Hepatocyte (in vitro differentiated cells): ENCODE data around the gene AQP1. TPM values are rescaled to one million over a fixed set of nuclear protein-coding genes. Genes with fewer than 3 reads are reported as not detected.

Experiments
- DNase-seq: peaks from one replicate; pipeline ENCODE4 v3.0.0-alpha.2; 2016; ENCODE audit warnings: low spot score
- H2AFZ ChIP-seq: fragments of 200-600 bp; sonication (generic); 2 replicates; pipeline ENCODE4 v1.6.0; 2016; ENCODE audit warnings: antibody characterized with exemption, mild to moderate bottlenecking
- H3K27ac ChIP-seq: fragments of 200-600 bp; sonication (generic); 2 replicates; pipeline ENCODE4 v1.5.1; 2016; ENCODE audit warnings: mild to moderate bottlenecking
- H3K27me3 ChIP-seq: fragments of 200-600 bp; sonication (generic); 2 replicates; pipeline ENCODE4 v1.6.1; 2016
- H3K36me3 ChIP-seq: fragments of 200-600 bp; sonication (generic); replicated peaks from 2 replicates; pipeline ENCODE4 v1.5.1; 2016; ENCODE audit warnings: low read depth; ENCODE audit not compliant: insufficient read depth
- H3K4me1 ChIP-seq: fragments of 200-600 bp; sonication (generic); 2 replicates; pipeline ENCODE4 v1.5.1; 2016; ENCODE audit warnings: mild to moderate bottlenecking, moderate library complexity; ENCODE audit not compliant: insufficient read depth
- H3K4me2 ChIP-seq: fragments of 200-600 bp; sonication (generic); 2 replicates; pipeline ENCODE4 v1.6.0; 2016
- H3K4me3 ChIP-seq: fragments of 200-600 bp; sonication (generic); 2 replicates; pipeline ENCODE4 v1.5.1; 2016; ENCODE audit warnings: mild to moderate bottlenecking
- H3K79me2 ChIP-seq: fragments of 200-600 bp; sonication (generic); 2 replicates; pipeline ENCODE4 v1.6.0; 2017; ENCODE audit warnings: mild to moderate bottlenecking
- H3K9me2 ChIP-seq: fragments of 200-600 bp; sonication (generic); replicated peaks from 2 replicates; pipeline ENCODE4 v1.6.0; 2017; ENCODE audit warnings: mild to moderate bottlenecking; ENCODE audit not compliant: insufficient read depth
- H3K9me3 ChIP-seq: fragments of 200-600 bp; sonication (generic); 2 replicates; pipeline ENCODE4 v1.5.1; 2016; ENCODE audit warnings: low read depth, mild to moderate bottlenecking
- H4K20me1 ChIP-seq: fragments of 200-600 bp; sonication (generic); 2 replicates; pipeline ENCODE4 v1.6.0; 2016; ENCODE audit warnings: mild to moderate bottlenecking; ENCODE audit not compliant: insufficient read depth, poor library complexity, severe bottlenecking
- CTCF ChIP-seq: fragments of 200-600 bp; sonication (generic); IDR thresholded peaks from 2 replicates; pipeline ENCODE4 v1.5.1; 2016; ENCODE audit warnings: antibody characterized with exemption, mild to moderate bottlenecking; ENCODE audit not compliant: poor library complexity
- EZH2 ChIP-seq: fragments of 200-600 bp; sonication (generic); IDR thresholded peaks from 2 replicates; pipeline ENCODE4 v1.6.1; 2016; ENCODE audit warnings: antibody characterized with exemption, mild to moderate bottlenecking, borderline replicate concordance
- EZH2phosphoT487 ChIP-seq: fragments of 200-600 bp; sonication (generic); IDR thresholded peaks from one replicate; pipeline ENCODE4 v1.6.1; 2018; ENCODE audit warnings: antibody characterized with exemption, mild to moderate bottlenecking, low read depth, moderate library complexity; ENCODE audit not compliant: unreplicated experiment, severe bottlenecking
- WGBS: methylation state at CpG from one replicate; pipeline ENCODE4 v1.1.6; 2016; ENCODE audit warnings: low lambda C conversion rate; ENCODE audit errors: missing lambda C conversion rate; 5-methylcytosine and 5-hydroxymethylcytosine counted together
- polyA plus RNA-seq: library from polyadenylated mRNA; unstranded; fragments of >200 nt; fragmentation: Nextera tagmentation; extraction: Ambion mirVana; gene quantifications from 2 replicates; pipeline ENCODE4 v1.2.1, GENCODE V29; 2016
- total RNA-seq: library from RNA; depleted of rRNA; stranded (reverse); fragments of >200 nt; gene quantifications from 2 replicates; pipeline ENCODE4 v1.2.3, GENCODE V29; 2014

AQP1 gene
- total and polyA plus RNA-seq, 2 experiments from 2014 or later = 124 to 183 TPM

DNA sequence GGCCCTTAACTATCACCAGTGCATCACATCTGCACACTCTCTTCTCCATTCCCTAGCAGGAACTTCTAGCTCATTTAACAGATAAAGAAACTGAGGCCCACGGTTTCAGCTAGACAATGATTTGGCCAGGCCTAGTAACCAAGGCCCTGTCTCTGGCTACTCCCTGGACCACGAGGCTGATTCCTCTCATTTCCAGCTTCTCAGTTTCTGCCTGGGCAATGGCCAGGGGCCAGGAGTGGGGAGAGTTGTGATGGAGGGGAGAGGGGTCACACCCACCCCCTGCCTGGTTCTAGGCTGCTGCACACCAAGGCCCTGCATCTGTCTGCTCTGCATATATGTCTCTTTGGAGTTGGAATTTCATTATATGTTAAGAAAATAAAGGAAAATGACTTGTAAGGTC, 13.5 kb downstream of the AQP1 start:
- DNase-seq = no peak
- Histone ChIP-seq H3K27me3 (no peaks in the 10 kb centered on the region), H3K4me1 (peaks cover 3% of the 10 kb centered on the region), H3K36me3 (no peaks in the 10 kb centered on the region), H3K4me2 (no peak overlapping the region), H3K79me2 (no peaks in the 10 kb centered on the region), H2AFZ (no peak overlapping the region), H3K9me2 (no peaks in the 10 kb centered on the region), H3K27ac (no peak overlapping the region), H3K4me3 (no peak overlapping the region), H3K9me3 (no peaks in the 10 kb centered on the region), H4K20me1 (no peaks in the 10 kb centered on the region)
- TF ChIP-seq EZH2 (no peak), EZH2phosphoT487 (no peak), CTCF (no peak)
- 80% methylated on average over 2 of the region's 2 CpGs for WGBS

DNA sequence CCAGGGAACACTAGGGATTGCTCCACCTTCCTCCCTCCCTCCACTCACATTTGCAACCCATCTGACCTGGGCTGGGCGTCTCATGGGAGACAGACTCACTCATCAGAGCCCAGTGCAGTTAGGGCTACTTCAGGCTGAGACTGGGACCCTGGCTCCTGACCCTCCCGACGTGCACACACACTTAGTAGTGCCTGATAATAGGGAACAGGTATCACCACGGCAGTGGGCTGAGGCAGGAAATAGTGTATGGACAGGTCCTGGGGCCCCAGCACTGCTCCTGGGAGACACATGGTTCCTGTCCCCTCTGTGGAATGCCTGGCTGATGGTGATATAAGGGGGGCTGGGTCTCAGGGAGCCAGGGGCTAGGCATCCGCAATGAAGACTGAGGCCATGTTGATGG, 14.3 kb downstream of the AQP1 start:
- 85% methylated on average over 5 of the region's 5 CpGs for WGBS
- no peak for DNase-seq
- Histone ChIP-seq H2AFZ (no peak overlapping the region), H3K79me2 (no peaks in the 10 kb centered on the region), H3K9me2 (no peaks in the 10 kb centered on the region), H3K4me1 (peaks cover 6% of the 10 kb centered on the region), H3K9me3 (no peaks in the 10 kb centered on the region), H3K27ac (no peak overlapping the region), H3K36me3 (no peaks in the 10 kb centered on the region), H3K4me2 (no peak overlapping the region), H3K27me3 (no peaks in the 10 kb centered on the region), H4K20me1 (no peaks in the 10 kb centered on the region), H3K4me3 (no peak overlapping the region)
- no peak for TF ChIP-seq EZH2phosphoT487
- no peak for TF ChIP-seq EZH2

- Histone ChIP-seq H3K4me3 (no peak overlapping the region), H3K27me3 (no peaks in the 10 kb centered on the region), H3K9me3 (no peaks in the 10 kb centered on the region), H3K36me3 (no peaks in the 10 kb centered on the region), H4K20me1 (no peaks in the 10 kb centered on the region), H3K9me2 (no peaks in the 10 kb centered on the region), H2AFZ (no peak overlapping the region), H3K4me2 (no peak overlapping the region), H3K27ac (no peak overlapping the region), H3K4me1 (peaks cover 7% of the 10 kb centered on the region), H3K79me2 (no peaks in the 10 kb centered on the region)
- no peak for TF ChIP-seq CTCF
- TF ChIP-seq EZH2 = no peak
- TF ChIP-seq EZH2phosphoT487 = no peak
- 83% methylated on average over 5 of the region's 5 CpGs for WGBS
- no peak for DNase-seq
Measured at GRCh38 chr7:30926313-30926712, 14.7 kb downstream of the AQP1 start.

- WGBS = 88% methylated on average over 3 of the region's 3 CpGs
- DNase-seq = peak; percentile 3
- no peaks in the 10 kb centered on the region for H3K36me3 ChIP-seq
- no peaks in the 10 kb centered on the region for H3K9me3 ChIP-seq
- peaks cover 9% of the 10 kb centered on the region for H3K4me1 ChIP-seq
- no peaks in the 10 kb centered on the region for H3K9me2 ChIP-seq
- H2AFZ ChIP-seq = no peak overlapping the region
- no peaks in the 10 kb centered on the region for H4K20me1 ChIP-seq
- no peaks in the 10 kb centered on the region for H3K79me2 ChIP-seq
- H3K27ac ChIP-seq = no peak overlapping the region
- no peak overlapping the region for H3K4me2 ChIP-seq
- no peak for TF ChIP-seq CTCF
- TF ChIP-seq EZH2phosphoT487 = no peak
- no peak for TF ChIP-seq EZH2
- no peaks in the 10 kb centered on the region for H3K27me3 ChIP-seq
- no peak overlapping the region for H3K4me3 ChIP-seq
Measured at GRCh38 chr7:30927040-30927439, 15.4 kb downstream of the AQP1 start.
